Glutamatergic neuron (in vitro differentiated cells): ENCODE data around the gene EBLN1. TPM values are rescaled to one million over a fixed set of nuclear protein-coding genes. Genes with fewer than 3 reads are reported as not detected.

Experiments
- DNase-seq: peaks from one replicate; pipeline ENCODE4 v3.0.0; 2022
- H3K27ac Mint-ChIP-seq: one replicate; pipeline ENCODE4 v1.8.0; 2020; ENCODE audit warnings: mild to moderate bottlenecking, mixed read lengths, inconsistent platforms; ENCODE audit not compliant: unreplicated experiment
- H3K27me3 Mint-ChIP-seq: one replicate; pipeline ENCODE4 v1.8.0; 2020; ENCODE audit warnings: mild to moderate bottlenecking, moderate library complexity, mixed read lengths, inconsistent platforms; ENCODE audit not compliant: unreplicated experiment
- H3K36me3 Mint-ChIP-seq: one replicate; pipeline ENCODE4 v1.8.0; 2020; ENCODE audit warnings: mild to moderate bottlenecking, mixed read lengths, inconsistent platforms; ENCODE audit not compliant: unreplicated experiment
- H3K4me1 Mint-ChIP-seq: one replicate; pipeline ENCODE4 v1.8.0; 2020; ENCODE audit warnings: mild to moderate bottlenecking, low read depth, mixed read lengths, inconsistent platforms; ENCODE audit not compliant: unreplicated experiment
- H3K4me3 Mint-ChIP-seq: one replicate; pipeline ENCODE4 v1.8.0; 2020; ENCODE audit warnings: mild to moderate bottlenecking, mixed read lengths, inconsistent platforms; ENCODE audit not compliant: unreplicated experiment
- H3K9me3 Mint-ChIP-seq: one replicate; pipeline ENCODE4 v1.8.0; 2020; ENCODE audit warnings: mild to moderate bottlenecking, moderate library complexity, mixed read lengths, inconsistent platforms; ENCODE audit not compliant: unreplicated experiment
- CTCF ChIP-seq: fragments of 200-600 bp; sonication (generic); IDR thresholded peaks from one replicate; pipeline ENCODE4 v1.5.0; 2021; ENCODE audit not compliant: partially characterized antibody, unreplicated experiment
- total RNA-seq: library from RNA; stranded (reverse); fragmentation: NEBNext Ultra II Directional; extraction: Animal tissue kit (Norgen Biotek cat#: 25700); gene quantifications from one replicate; pipeline ENCODE4 v1.2.1, GENCODE V29; 2021; ENCODE audit not compliant: unreplicated experiment

Gene EBLN1
- total RNA-seq, 1 donor from 2014 or later, result not detected

GRCh38 chr10:22253580-22253882 is 35.7 kb upstream of the EBLN1 start:
- H3K27me3 Mint-ChIP-seq, result peaks cover 12% of the 10 kb centered on the region
- H3K27ac Mint-ChIP-seq, result no peak overlapping the region
- TF ChIP-seq CTCF, result no peak
- peak; percentile 24 for DNase-seq
- H3K9me3 Mint-ChIP-seq, result peaks cover 9% of the 10 kb centered on the region
- no peaks in the 10 kb centered on the region for H3K36me3 Mint-ChIP-seq
- H3K4me3 Mint-ChIP-seq, result peak overlapping the region; percentile 25
- no peaks in the 10 kb centered on the region for H3K4me1 Mint-ChIP-seq

DNA sequence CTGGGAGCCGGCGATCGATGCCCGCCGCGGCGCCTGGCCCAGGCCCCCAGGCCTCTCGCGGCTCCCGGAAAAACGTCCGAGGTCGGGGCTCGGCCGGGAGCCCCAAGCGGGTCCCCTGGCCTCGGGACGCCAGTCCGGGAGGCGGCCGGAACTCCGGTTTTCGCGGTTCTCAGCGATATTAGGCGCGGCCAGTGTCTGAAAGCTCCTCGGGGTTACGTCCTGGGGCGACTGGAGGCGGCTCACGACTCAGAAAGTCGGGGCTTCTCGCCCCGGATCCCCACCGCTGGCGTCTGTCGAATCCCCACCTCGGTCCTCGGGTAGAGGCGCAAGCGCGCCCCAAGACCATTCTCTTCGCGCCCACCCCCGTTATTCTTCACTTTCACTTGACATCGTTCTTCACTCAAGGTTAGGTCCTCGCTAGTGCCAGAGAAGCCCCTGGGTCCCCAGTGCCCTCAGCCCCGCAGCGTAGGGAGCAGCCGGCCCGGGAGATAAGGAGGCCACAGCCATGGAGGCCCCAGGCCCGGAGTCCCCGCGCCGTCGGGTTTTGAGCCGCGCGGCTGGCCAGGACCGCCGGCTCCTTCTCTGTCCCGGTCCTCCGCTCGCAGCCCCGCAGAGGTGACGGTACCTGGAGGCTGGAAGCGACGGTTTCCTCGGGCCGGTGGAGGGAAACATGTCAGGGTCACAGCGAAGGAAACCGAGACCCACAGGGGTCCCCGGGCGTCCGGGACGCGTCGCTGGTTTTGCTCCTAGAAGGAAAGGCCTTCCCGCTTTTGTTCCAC is 35.2 kb upstream of the EBLN1 start:
- no peaks in the 10 kb centered on the region for H3K4me1 Mint-ChIP-seq
- peaks cover 12% of the 10 kb centered on the region for H3K27me3 Mint-ChIP-seq
- no peak for TF ChIP-seq CTCF
- peak overlapping the region; percentile 76 for H3K4me3 Mint-ChIP-seq
- peaks cover 9% of the 10 kb centered on the region for H3K9me3 Mint-ChIP-seq
- peak; percentile 24 for DNase-seq
- H3K36me3 Mint-ChIP-seq, result no peaks in the 10 kb centered on the region
- no peak overlapping the region for H3K27ac Mint-ChIP-seq

- no peak overlapping the region for H3K27ac Mint-ChIP-seq
- H3K36me3 Mint-ChIP-seq, result no peaks in the 10 kb centered on the region
- H3K4me3 Mint-ChIP-seq, result peak overlapping the region; percentile 95
- TF ChIP-seq CTCF, result no peak
- H3K27me3 Mint-ChIP-seq, result peaks cover 12% of the 10 kb centered on the region
- DNase-seq, result peak; percentile 18
- no peaks in the 10 kb centered on the region for H3K4me1 Mint-ChIP-seq
- H3K9me3 Mint-ChIP-seq, result peaks cover 9% of the 10 kb centered on the region
These were observed 34.5 kb upstream of the EBLN1 start for GRCh38 chr10:22252224-22252800.

DNA sequence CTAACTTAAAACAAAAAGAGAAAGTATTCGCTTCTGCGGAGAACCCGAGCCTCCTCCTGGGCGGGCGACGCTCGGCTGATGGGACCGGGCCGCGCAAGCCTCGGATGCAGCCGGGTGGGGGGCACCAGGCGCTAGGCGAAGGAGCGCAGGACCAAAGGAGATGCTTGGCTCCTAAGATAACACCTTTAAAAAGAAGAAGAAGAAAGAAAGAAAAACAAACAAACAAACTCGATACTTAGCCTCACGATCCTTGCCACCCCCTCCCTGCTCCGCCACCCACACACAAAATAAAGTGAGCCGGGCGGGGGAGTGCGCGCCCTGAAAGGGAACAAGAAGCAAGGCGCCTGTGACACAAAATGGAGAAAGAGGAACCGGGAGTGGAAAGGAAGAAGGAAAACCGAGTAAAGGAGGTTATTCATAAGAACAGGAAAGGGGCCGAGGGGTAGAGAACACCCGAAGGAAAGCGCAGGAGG is 34.0 kb upstream of the EBLN1 start:
- peak; percentile 48 for DNase-seq
- peaks cover 9% of the 10 kb centered on the region for H3K9me3 Mint-ChIP-seq
- H3K36me3 Mint-ChIP-seq, result no peaks in the 10 kb centered on the region
- H3K4me1 Mint-ChIP-seq, result no peaks in the 10 kb centered on the region
- H3K4me3 Mint-ChIP-seq, result peak overlapping the region; percentile 95
- no peak for TF ChIP-seq CTCF
- peaks cover 12% of the 10 kb centered on the region for H3K27me3 Mint-ChIP-seq
- H3K27ac Mint-ChIP-seq, result no peak overlapping the region

DNA sequence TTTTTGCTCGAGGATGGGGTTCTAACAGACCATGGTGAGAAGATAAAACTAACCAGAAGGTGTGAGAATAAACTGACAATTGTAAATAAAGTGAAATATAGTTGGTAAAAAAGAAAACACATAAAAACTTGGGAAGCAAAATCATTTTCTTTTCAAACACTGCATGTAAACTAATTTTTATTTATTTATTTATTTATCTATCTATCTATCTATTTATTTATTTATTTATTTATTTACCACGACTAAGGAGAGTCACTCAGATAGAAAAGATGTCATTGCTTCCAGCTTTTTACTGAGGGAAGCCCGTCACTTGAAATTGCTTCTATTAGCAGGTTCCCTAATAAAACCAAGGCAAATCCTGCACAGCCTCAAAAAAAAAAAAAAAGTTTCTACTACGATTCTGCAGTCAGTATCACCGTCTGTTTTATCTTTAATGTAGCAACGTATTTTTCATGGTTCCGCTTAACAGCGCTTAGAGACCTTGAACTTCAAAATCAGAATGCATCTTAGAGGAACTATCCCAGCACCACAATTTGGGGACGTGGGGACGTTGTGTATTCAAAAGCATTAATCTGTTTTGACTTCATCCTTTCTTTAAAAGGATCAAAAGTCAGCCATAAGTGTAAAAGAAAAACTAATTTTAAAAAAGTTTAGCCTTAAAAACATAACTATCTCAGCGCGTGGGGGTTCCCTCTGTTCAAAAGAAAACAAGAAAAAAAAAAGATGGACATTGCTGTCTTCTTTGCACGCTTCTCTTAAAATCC is 33.3 kb upstream of the EBLN1 start:
- H3K4me1 Mint-ChIP-seq, result no peaks in the 10 kb centered on the region
- H3K27ac Mint-ChIP-seq, result no peak overlapping the region
- peaks cover 9% of the 10 kb centered on the region for H3K9me3 Mint-ChIP-seq
- no peak for TF ChIP-seq CTCF
- DNase-seq, result no peak
- no peaks in the 10 kb centered on the region for H3K36me3 Mint-ChIP-seq
- H3K27me3 Mint-ChIP-seq, result peaks cover 12% of the 10 kb centered on the region
- H3K4me3 Mint-ChIP-seq, result peak overlapping the region; percentile 95
